Stimulated activated CD8-positive, alpha-beta memory T cell treated with anti-CD3 and anti-CD28 coated beads, Interleukin-7, amount 100 ng/mL, for 24 hours (primary cell): Measurements from ENCODE around the gene SORCS2.

ENCODE experiments used
- DNase-seq: peaks from one replicate; pipeline ENCODE4 v3.0.0-alpha.2; 2020; ENCODE audit warnings: low read depth

The SORCS2 gene

DNA sequence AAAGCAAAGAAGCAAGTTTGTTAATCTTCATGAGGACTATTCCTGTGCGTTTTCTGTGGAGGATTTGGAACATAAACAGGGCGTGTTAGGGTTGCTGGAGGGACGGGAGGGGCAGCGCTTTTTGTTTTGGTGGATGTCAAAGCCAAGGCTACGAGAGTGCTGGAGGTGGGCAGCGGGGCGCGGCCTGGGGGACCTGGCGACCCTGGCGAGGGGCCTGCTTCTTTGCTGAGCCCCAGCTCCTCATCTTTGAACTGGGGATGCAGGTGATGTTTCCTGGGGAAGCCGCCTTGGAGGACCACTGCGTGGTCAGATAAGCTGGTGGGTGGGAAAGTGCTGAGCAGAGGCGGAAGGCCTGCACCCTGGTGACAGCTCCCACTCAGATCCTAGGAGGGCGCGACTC is 55.2 kb downstream of the SORCS2 start:
- DNase-seq: no peak

DNA sequence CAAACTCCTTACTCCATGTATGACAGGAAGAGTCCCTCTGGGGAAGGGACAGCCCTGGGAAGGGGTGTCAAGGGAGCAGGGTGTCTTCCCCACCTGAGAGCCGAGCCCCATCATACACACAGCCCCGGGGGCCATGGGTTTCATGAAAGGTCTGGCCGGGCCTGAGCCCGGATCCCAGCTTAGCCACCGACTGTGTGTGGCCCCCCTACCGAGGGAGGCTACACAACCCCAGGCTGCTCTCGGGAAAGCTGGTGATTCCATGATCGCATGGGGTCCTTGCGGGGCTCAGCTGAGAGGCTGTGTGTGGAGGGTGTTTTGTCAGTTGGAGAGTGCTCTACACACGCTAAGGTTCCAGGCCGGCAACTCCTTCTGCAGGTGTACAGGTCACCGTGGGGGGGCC is 55.6 kb downstream of the SORCS2 start:
- DNase-seq: no peak

DNA sequence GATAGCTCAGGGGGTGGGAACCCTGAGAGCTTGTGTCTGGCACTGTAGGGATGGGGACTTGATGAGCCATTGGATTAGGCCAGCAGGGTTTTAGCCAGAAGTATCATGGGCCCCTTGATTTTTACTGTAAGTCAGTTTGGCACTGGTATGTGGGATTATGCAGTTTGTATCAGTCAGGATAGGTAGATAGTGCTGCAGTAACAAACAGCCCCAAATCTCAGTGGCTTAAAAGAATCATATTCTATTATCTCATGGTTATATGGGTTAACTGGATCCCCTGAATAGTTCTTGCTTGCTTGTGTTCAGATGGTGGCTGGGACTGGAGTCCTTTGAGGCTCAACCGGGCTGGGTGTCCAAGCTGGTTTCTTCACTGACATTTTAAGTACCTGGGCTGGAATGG is 56.5 kb downstream of the SORCS2 start:
- DNase-seq: no peak

DNA sequence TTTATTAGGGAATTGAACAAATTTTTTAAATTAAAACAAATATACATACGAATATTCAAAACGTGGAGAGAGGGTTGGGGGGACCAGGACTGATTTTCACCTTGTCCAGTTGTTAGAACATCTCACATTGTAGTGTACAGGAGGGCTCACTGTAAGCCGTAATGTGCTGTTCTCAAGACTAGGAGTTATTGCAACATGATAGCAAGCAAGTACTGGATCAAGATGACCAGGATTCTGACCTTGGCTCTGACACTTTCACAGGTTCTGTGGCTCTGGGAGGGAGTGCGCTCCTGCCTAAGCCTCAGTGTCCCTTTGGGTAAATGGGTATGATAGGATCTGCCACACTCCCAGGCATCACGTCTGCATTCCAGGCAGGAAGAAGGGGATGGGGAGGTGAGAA is 59.0 kb downstream of the SORCS2 start:
- no peak for DNase-seq

DNA sequence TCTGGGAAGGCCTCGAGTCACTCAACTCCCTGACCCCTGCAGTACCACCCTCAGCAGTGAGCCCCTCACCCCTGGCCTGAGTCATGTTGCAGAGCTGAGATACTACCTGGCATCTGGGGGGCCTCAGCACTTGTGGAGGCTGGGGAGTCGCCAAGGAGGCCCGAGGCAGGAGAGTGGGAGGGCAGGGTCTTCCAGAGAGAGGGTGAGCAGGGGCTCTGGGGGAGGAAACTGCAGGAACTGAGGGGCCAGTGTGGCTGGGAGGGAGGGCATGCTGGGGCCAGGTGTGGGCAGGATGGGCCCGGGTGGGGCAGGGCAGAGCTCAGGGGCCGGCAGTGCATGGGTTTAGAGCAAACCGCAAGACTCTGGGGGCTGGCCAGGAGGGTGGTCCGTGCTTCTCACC is 59.7 kb downstream of the SORCS2 start:
- no peak for DNase-seq

DNA sequence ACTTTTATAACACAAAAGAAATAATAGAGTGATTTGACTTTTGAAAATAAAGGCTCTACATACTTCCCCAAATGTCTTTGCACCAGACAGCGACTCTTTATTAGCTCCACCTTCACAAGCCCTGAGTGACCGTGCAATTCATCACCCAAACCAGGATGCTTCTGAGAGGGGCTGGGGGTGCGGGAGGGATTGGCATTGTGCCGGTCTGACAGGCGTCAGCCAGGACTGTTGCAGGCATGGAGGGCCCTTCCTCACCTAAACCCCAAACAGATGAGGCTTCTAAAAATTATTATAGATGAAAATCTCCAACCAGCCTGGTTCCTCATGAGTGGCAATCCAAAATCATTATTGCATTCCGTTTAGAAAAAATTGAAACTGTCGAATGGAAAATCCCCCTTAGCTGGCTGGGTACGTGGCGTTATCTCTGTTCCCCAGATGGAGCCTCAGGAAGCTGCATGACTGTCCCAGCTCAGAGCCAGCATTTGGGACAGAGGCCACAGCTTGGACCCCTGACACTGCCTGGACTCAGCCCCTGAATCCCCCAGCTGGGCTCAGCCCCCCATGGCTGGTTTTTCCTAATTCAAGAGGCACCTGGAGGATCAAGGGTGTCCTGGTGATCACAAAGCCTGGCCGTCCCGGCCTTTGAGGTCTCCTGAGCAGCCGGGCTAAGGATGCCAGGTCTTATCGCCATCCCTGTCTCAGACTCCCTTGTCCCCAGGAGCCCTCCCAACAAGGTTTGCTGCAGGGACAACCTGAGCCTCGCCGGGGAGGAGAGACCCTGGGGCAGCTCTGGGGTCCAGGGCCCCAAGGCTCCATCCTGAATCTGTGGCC is 60.4 kb downstream of the SORCS2 start:
- no peak for DNase-seq

DNA sequence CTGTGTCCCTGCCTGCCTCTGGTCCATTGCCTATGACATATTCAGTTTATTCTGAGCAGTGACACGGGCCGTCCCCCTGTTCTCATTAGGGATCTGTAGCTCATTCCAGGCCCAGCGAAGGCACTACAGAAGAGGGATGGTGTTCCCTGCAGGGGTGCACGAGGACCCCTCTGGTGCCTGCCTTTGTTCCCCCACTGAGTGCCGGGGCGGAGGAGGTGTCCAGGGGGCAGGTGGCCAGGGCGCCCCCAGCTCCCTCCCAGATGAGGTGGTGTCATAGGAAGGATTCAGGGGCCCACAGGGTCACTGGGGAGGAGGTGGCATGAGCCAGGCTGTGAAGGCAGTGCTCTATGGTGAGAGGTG is 61.0 kb downstream of the SORCS2 start:
- no peak for DNase-seq

DNA sequence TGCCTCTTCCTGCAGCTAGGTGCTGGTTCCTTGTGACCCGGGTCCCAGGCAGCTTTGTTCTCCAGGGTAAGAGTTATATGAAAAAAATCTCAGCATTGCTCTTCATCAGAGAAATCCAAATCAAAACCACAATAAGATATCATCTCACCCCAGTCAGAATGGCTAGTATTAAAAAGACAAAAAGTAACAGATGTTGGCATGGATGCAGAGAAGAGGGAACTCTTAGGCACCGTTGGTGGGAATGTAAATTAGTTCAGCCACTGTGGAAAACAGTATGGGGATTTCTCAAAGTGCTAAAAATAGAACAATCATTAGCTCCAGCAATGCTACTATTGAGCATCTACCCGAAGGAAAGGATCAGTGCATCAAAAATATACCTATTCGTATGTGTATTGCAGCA is 61.5 kb downstream of the SORCS2 start:
- DNase-seq: no peak

DNA sequence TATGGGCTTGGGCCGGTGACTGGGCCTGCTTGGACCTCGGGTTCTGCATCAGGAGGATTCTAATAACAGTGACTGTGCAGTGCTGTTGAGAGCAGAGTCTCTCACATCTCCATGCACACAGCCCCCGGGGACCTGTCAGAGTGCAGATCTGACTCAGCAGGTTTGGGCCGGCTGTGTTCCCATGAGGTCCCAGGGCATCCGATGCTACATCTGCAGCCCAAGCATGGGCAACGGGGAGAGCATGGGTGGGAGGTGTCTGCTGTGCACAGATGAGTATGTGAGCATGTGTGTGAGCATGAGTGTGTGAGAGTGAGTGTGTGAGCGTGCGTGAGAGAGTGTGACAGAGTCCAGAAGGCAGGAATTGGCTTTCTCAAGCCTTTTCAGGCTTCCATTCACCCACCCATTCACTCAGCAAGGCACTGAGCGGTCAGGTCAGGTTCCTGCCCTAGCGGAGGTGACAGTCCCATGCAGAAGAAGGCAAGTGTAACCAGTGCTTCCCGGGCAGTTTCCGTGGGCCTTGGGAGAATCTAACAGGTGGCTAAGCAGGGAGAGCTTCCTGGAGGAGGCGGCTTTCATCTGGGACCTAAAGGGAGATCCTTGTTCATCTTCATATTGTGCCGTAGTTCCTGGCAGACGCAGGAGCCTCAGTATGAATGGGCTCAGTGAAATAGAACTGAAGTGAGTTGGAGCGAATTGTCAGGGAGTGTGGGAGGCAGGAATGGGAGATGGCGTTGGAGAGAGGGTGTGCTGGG is 62.6 kb downstream of the SORCS2 start:
- DNase-seq: no peak

DNA sequence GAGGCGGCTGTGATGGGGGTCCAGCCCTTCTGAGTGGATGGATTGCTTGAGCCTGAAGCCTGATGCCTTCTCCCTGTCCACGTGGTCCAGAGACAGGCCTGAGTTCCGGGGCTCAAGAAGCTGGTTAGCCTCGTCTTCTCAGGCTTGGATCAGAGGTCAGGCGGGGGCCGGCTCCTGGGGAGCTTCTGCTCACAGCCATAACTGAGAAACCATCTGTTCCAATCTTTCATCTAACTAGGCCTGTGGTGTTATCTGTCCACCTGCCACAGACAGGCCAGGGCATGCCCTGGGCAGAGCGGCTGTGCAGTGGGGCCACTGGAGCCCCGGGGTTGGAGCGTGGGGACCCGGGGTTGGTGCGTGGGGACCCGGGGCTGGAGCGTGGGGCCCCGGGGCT is 63.1 kb downstream of the SORCS2 start:
- DNase-seq: no peak

DNA sequence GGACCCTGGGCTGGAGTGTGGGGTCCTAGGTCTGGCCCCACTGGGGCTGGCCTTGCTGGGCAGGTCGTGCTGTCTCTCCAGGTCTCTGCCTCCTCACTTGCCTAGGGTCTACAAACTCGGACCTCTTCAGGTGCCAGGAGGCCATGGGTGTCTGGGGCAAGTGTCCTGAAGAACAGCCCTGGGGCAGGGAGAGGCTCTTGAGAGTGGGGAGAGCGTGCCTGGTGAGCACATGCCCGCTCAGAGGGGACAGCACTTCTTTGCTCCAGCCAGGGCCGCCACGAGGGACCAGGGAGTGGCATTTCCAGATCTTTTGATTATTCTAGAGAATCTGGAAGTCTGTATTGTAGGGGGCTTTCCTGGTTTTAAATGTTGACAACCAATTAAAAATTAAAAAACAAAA is 63.7 kb downstream of the SORCS2 start:
- DNase-seq: no peak

DNA sequence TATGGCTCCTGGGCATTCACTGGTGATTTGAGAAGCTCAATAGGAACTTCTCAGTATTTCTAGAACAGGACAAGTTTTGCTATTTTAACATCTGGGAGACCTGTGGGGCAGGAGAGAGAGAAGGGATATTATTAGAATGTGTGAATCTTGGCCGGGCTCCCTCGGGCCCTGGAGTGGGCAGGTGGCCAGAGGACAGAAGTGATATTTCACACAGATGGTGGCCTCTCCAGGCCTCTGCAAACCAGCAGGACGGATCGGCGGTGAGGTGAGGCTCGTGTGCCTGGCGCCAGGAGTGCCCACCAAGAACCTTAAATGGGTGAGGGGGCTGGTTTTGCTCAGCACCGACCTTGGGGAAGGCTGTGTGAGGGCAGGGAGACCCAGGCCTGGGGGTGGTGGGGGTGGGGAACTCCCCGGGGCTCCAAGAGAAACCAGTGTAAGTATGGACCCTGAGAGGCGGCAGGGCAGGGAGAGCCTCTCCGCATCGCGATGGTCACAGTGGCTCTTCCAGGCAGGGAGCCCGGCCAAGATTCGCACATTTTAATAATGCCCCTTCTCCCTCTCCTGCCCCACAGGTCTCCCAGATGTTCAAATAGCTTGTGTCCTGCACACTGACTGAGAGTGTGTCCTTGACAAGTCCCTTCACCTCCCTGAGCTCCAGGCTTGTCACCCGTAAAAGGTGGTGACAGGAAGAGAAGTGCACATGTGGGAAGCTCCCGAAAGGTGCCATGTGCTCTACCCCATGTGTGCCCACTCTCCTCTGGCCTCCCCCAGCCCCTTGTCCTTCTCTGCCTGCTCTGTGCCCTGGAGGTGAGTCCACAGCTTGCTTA is 64.9 kb downstream of the SORCS2 start:
- no peak for DNase-seq

DNA sequence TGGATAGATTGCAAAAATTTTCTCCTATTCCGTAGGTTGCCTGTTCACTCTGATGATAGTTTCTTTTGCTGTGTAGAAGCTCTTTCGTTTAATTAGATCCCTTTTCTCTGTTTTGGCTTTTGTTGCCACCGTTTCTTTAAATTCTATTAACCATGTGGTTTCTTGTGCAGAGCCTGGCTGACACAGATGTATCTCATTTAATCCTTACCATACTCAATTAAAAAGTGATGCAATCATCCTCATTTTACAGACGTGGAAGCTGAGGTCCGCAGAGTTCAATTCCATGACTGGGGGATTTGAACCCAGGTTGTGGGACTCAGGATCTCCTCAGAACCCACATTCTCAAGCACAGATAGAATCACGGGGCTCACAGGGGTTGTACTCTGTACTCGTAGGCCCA is 66.7 kb downstream of the SORCS2 start:
- DNase-seq: no peak

DNA sequence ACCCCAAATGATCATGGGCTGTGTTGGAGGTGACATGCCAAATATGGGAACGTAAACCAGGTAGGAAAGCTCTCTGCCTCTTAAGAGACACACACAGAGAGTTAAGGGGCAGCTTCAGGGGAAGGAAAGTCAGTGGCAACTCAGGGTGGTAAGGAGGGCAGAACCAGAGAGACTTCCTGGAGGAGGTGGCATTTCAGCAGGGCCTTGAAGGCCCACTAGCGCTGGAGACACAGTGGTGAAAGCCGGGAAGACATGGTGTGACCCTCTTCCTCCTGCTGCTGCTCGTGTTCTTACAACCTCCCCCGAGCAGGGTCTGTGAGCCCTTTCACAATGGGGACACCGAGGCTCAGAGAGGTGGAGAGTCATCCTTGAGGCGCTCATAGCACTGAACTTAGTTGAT is 68.2 kb downstream of the SORCS2 start:
- DNase-seq: no peak

DNA sequence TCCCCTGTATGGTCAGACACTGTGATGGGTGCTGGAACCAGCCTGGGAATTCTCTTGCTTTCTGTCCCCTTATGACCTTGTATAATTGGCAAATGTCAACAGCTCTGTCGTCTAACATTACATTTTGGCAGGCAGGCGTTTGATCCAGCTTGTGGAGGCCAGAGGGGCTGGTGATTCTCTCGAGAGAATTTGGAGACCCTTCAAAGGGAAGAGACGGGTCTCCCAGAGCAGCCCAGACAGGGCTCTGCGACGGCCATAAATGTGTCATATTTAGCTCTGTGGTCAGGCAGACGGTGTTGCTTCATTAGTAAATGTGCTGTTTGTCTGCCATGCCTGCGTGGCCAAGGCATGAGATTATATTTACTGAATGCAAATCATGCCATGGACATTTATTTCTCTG is 68.7 kb downstream of the SORCS2 start:
- DNase-seq: no peak

DNA sequence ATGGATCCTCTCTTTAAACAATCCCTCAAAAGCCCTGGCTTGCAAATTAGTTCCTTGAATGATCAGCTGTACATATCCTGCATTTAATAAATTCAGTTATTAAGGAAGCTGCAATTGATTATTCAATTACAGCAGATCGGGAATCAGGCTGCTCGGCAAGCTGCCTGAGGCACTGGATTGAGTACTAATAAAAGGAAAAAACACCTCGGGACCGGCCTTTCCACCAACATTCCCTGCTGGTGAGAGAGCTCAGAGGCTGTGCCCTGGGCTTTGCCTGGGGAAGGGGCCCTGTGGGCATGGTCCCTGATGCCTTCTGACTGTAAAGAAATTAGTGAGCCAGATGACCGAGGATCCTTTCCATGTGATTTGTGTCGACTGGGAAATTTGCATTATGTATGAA is 69.2 kb downstream of the SORCS2 start:
- DNase-seq: no peak

DNA sequence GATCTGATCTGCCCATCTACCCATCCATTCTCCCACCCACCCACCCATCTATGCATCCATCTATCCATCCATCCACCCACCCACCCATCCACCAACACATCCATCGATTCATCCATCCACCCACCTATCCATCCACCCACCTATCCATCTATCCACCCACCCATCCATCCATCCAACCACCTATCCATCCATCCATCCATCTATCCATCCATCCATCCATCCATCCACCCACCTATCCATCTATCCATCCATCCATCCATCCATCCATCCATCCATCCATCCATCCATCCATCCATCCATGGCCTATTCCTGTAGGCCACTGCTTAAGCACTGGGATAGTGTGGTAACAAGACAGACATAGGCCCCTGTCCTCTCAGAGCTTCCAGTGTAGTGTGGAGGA is 69.8 kb downstream of the SORCS2 start:
- no peak for DNase-seq

DNA sequence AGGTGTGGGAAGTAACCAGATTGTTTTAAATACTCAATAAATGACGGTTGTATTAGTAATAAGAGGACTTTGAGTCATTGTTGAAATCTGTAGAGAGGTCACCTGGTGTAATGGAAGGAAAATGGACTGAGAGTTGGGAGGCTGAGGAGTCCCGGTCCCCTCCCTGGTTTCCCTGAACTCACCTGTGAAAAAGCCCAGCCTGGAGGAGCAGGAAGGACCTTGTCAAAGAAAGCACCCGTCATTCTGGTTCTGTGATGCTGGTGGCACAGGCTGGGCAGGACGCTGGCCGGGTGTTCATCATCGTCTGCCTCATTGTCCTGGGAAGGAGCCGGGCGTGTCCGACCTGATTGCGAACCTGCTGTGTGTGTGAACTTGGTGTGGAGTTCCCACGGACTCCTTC is 70.8 kb downstream of the SORCS2 start:
- no peak for DNase-seq

DNA sequence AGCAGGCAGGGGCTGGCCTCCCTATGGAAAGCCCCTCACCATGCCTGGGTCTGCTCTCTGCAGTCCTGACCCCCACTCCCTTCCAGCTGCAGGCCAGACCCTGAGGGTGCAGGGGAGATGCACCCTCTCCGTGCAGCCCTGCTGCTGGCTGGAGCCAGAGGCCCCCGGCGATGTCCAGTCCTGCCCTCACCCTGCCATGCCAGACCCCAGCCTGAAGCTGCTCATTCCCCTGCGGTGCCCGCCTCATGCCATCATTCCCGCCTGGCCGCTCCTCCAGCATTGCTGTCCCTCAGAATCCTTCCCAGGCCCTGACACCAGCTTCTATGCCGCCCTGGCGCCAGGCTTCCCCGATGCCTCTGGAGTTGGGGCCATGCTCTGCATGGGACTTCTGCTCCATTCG is 72.4 kb downstream of the SORCS2 start:
- no peak for DNase-seq

DNA sequence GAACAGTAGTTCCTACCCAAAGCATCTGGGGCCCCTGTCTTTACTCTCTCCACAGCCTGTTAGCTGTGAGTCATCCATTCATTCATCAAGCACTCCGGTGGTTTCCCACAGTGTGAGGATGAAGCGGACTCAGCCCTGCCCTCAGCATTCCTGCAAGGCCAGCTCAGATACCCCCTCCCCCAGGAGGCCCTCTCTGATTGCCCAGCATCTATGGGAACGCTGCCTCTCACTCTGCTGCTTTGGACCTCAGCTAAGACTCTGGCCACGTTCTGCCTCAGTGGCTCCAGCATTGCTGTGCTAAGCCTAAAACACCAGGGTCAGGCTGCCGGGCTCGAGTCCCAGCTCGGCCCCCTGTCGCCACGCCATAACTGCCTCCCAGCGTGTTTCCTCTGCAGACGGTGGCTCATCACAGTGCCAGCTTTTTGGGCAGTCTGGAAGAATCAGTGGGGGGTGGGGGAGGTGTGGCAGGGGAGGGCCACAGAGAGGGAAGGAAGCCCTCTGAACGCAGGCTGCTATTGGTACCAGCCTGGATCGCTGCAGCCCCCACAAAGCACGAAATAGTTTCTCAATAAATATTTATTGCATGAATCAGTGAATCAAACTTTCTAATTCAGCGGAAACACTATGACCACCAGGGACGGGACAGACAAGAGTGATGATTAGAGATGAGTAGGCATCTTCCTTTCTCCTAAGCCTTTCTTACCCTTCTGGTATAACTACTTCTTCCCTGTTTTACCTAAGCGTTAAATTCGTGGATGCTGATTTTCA is 74.4 kb downstream of the SORCS2 start:
- DNase-seq: no peak

DNA sequence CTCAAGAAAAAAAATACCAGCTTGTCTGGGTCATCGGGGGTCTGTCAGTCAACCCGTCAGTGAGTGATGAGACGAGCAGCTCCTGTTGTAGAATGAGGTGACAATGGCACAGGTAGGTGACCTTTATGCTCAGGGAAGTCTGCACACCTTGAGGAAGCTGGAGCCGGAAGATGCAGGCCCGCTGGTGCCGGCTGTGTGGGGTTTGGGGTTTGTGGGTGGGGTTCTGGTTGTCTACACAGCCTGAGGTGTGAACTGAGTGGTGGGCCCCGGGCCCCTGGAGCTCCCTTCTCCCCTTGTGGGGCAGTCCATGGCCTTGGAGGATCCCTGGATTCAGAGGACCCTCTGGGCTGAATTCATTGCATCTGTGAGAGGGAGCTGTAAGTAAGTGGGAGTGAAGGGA is 75.5 kb downstream of the SORCS2 start:
- no peak for DNase-seq

DNA sequence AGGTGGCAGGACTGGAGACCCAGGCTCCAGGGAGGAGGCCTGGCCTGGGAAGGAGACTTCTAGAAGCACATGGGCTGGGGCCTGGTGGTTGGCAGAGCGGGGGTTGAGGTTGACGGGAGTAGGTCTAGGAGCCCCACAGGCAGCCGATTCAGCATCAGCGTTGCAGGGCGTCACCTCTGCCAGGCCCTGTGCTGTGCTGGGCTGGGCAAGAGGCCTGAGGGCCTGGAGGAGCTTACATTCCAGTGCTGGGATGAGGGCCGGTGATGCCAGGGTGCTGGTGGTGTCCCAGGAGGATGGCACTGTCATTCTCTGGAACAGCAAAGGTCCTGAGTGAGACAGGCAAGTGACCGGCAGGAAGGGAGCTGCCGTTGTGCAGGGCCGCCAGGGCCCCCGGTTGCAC is 76.6 kb downstream of the SORCS2 start:
- DNase-seq: no peak
